Breast epithelium (tissue), 3 donors: ENCODE data around the gene FOXA3.

ENCODE experiments used
- CTCF ChIP-seq, 3 donors: fragments of 450-650 bp; IDR thresholded peaks; one replicate each; pipeline ENCODE4 v1.5.1; 2016 to 2017; ENCODE audit warnings: antibody characterized with exemption in 3 of 3, mild to moderate bottlenecking in 3 of 3, moderate library complexity in 3 of 3
- POLR2AphosphoS5 ChIP-seq, 3 donors: sonication (generic); formaldehyde crosslinking; IDR thresholded peaks; one replicate each; pipeline ENCODE4 v1.6.1; 2017; ENCODE audit warnings: antibody characterized with exemption in 3 of 3

GRCh38 chr19:45821570-45821969, 42.6 kb upstream of the FOXA3 start:
- no peak for TF ChIP-seq CTCF (IDR thresholded peaks at IDR 0.05)
- no peak for TF ChIP-seq POLR2AphosphoS5 (IDR thresholded peaks at IDR 0.05)
